ENCODE data around the gene SUPT7L.
"Not testable (repeated sequence)": the region's sequence is repeated elsewhere in the genome, so short reads cannot be mapped to it uniquely, and the experiment has no call there.

The SUPT7L gene

GRCh38 chr2:27683390-27684071, 20.1 kb upstream of the SUPT7L start:
- no peak overlapping the region for H2AFZ ChIP-seq (ENCODE audit: low read depth)
- peak overlapping the region; percentile 16; the same call in 1 of the 2 replicates for H3K27ac ChIP-seq
- no peak overlapping the region for H3K4me2 ChIP-seq
- no peaks in the 10 kb centered on the region for H3K27me3 ChIP-seq (ENCODE audit: insufficient read depth, low read depth)
- no peak overlapping the region for H3K9ac ChIP-seq
- no peaks in the 10 kb centered on the region for H4K20me1 ChIP-seq (ENCODE audit: insufficient read depth)
- no peaks in the 10 kb centered on the region for H3K79me2 ChIP-seq (ENCODE audit: insufficient read depth, low read depth)
- no peak overlapping the region for H3K4me3 ChIP-seq (IDR thresholded peaks at IDR 0.05; ENCODE audit: insufficient read depth, low read depth, low read length)
- TF ChIP-seq CTCF (conservative IDR thresholded peaks at IDR 0.05; ENCODE audit: low read depth, low read length), result peak; percentile 95
- H3K4me1 ChIP-seq (ENCODE audit: low read depth, poor library complexity, severe bottlenecking), result peaks cover 4% of the 10 kb centered on the region
- no peaks in the 10 kb centered on the region; the same call in 1 of the 2 replicates for H3K36me3 ChIP-seq (ENCODE audit: insufficient read depth)

DNA sequence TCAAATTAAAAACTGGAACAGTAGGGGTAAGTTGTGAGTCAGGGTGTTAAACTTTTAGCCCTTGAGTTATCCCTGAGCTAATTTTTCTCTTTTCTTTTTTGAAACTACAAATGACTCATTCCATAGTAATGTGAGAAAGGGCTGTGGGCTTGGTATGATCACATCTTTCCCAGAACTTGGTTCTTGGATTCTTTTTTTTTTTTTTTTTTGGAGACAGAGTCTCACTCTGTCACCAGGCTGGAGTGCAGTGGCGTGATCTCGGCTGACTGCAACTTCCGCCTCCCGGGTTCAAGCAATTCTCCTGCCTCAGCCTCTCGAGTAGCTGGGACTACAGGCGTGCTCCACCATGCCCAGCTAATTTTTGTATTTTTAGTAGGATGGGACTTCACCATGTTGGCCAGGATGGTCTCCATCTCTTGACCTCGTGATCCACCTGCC, 18.9 kb upstream of the SUPT7L start:
- H3K4me1 ChIP-seq (ENCODE audit: low read depth, poor library complexity, severe bottlenecking); H3K27ac ChIP-seq; H3K4me3 ChIP-seq (IDR thresholded peaks at IDR 0.05; ENCODE audit: insufficient read depth, low read depth, low read length); H4K20me1 ChIP-seq (ENCODE audit: insufficient read depth); H3K4me2 ChIP-seq; H2AFZ ChIP-seq (ENCODE audit: low read depth); H3K36me3 ChIP-seq (ENCODE audit: insufficient read depth); H3K27me3 ChIP-seq (ENCODE audit: insufficient read depth, low read depth); H3K9ac ChIP-seq; H3K79me2 ChIP-seq (ENCODE audit: insufficient read depth, low read depth): not testable (repeated sequence)

GRCh38 chr2:27681841-27682240, 18.4 kb upstream of the SUPT7L start:
- H4K20me1 ChIP-seq (ENCODE audit: insufficient read depth), result no peaks in the 10 kb centered on the region
- H3K27ac ChIP-seq, result no peak overlapping the region
- H3K9ac ChIP-seq, result no peak overlapping the region
- H3K27me3 ChIP-seq (ENCODE audit: insufficient read depth, low read depth), result no peaks in the 10 kb centered on the region
- peaks cover 12% of the 10 kb centered on the region for H3K36me3 ChIP-seq (ENCODE audit: insufficient read depth)
- H3K4me3 ChIP-seq (IDR thresholded peaks at IDR 0.05; ENCODE audit: insufficient read depth, low read depth, low read length), result no peak overlapping the region
- H3K4me1 ChIP-seq (ENCODE audit: low read depth, poor library complexity, severe bottlenecking), result peaks cover 4% of the 10 kb centered on the region
- TF ChIP-seq CTCF (conservative IDR thresholded peaks at IDR 0.05; ENCODE audit: low read depth, low read length), result no peak
- no peak overlapping the region for H2AFZ ChIP-seq (ENCODE audit: low read depth)
- no peaks in the 10 kb centered on the region for H3K79me2 ChIP-seq (ENCODE audit: insufficient read depth, low read depth)
- no peak overlapping the region for H3K4me2 ChIP-seq

DNA sequence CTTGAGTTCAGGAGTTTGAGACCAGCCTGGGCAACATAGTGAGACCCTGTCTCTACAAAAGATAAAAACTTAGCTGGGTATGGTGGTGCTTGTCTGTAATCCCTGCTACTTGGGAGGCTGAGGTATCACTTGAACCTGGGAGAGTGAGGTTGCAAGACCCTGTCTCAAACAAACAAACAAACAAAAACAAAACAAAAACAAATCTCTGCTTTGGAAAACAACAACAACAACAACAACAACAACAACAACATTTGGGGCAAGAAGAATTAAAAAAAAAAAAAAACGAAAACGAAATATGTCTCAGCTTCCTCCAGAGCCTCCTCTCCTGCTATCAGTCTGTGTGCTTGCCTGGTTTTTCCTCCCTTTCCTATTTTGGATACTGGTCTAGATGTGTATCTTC, 17.2 kb upstream of the SUPT7L start:
- Histone ChIP-seq H3K9ac (no peak overlapping the region), H3K4me3 (IDR thresholded peaks at IDR 0.05; ENCODE audit: insufficient read depth, low read depth, low read length) (no peak overlapping the region), H3K79me2 (ENCODE audit: insufficient read depth, low read depth) (no peaks in the 10 kb centered on the region), H3K27me3 (ENCODE audit: insufficient read depth, low read depth) (no peaks in the 10 kb centered on the region), H3K36me3 (ENCODE audit: insufficient read depth) (peaks cover 12% of the 10 kb centered on the region), H4K20me1 (ENCODE audit: insufficient read depth) (no peaks in the 10 kb centered on the region), H2AFZ (ENCODE audit: low read depth) (no peak overlapping the region), H3K4me2 (no peak overlapping the region), H3K4me1 (ENCODE audit: low read depth, poor library complexity, severe bottlenecking) (peaks cover 4% of the 10 kb centered on the region), H3K27ac (no peak overlapping the region)
- no peak for TF ChIP-seq CTCF (conservative IDR thresholded peaks at IDR 0.05; ENCODE audit: low read depth, low read length)

DNA sequence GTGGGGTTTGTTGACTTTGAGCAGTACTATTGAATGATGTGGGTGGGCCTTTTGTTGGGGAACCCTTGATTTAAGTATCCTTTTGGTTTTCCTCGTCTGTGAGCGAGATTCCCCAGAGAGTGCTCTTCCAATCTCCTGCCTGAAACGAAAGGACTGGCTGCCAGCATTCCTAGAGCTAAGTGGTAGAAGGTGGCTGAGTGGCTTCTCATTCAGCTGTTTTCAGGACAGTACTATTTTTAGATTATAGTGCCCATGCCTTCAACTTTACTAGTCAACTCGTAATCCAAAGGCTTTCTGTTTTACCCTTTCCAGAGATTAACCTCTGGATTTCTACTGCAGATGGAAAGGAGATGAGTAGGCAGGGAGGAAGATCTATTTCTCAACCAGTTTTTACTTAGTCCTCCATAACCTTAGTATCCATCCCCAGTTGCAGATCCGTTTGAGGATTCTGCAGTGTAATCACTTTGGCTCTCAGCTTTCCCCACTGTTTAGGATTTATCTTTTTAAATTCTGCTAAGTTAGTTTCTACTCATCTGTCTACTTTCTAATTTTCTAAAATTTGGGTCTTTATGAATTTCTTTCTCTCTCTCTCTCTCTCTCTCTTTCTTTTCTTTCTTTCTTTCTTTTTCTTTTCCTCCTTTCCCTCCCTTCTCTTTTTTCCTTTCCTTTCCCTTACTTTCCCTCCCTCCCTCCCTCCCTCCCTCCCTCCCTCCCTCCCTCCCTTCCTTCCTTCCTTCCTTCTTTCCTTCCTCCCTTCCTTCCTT, 9.5 kb upstream of the SUPT7L start:
- H4K20me1 ChIP-seq (ENCODE audit: insufficient read depth), result no peaks in the 10 kb centered on the region
- no peak overlapping the region for H3K27ac ChIP-seq
- H3K36me3 ChIP-seq (ENCODE audit: insufficient read depth), result peaks cover 8% of the 10 kb centered on the region
- TF ChIP-seq CTCF (conservative IDR thresholded peaks at IDR 0.05; ENCODE audit: low read depth, low read length), result no peak
- no peak overlapping the region for H3K4me3 ChIP-seq (IDR thresholded peaks at IDR 0.05; ENCODE audit: insufficient read depth, low read depth, low read length)
- H3K9ac ChIP-seq, result no peak overlapping the region
- no peaks in the 10 kb centered on the region for H3K4me1 ChIP-seq (ENCODE audit: low read depth, poor library complexity, severe bottlenecking)
- H3K79me2 ChIP-seq (ENCODE audit: insufficient read depth, low read depth), result no peaks in the 10 kb centered on the region
- no peak overlapping the region for H2AFZ ChIP-seq (ENCODE audit: low read depth)
- no peaks in the 10 kb centered on the region for H3K27me3 ChIP-seq (ENCODE audit: insufficient read depth, low read depth)
- no peak overlapping the region for H3K4me2 ChIP-seq

Data from KMS-11 (cell line).